NT2/D1 (cell line): ENCODE results near the gene KRTAP4-16.
"Not testable (repeated sequence)": the region's sequence is repeated elsewhere in the genome, so short reads cannot be mapped to it uniquely, and the experiment has no call there.

ENCODE experiments used
- SUZ12 ChIP-seq: IDR thresholded peaks from 2 replicates; pipeline ENCODE4 v1.6.1; 2011; ENCODE audit not compliant: insufficient read length, insufficient read depth; ENCODE audit errors: extremely low read depth
- ZNF274 ChIP-seq: IDR thresholded peaks from 2 replicates; pipeline ENCODE4 v1.6.1; 2011; ENCODE audit warnings: mild to moderate bottlenecking, low read depth, low read length

- TF ChIP-seq ZNF274, SUZ12: not testable (repeated sequence)
Observed at GRCh38 chr17:41055130-41055529, 46.9 kb downstream of the KRTAP4-16 start, which contains the start of gene KRTAP2-2.
